Measurements from ENCODE around the gene TLE7.

GRCh38 chr16:71409011-71409775 lies 32.7 kb downstream of the TLE7 start:
- no peak for TF ChIP-seq CTCF (IDR thresholded peaks at IDR 0.05)
- no peak for TF ChIP-seq POLR2A (IDR thresholded peaks at IDR 0.05)
- no peak for TF ChIP-seq POLR2AphosphoS5 (IDR thresholded peaks at IDR 0.05)
